H9 (cell line): Measurements from ENCODE around the gene SDF2L1. TPM values are rescaled to one million over a fixed set of nuclear protein-coding genes. Genes with fewer than 3 reads are reported as not detected.
"Not testable (repeated sequence)": the region's sequence is repeated elsewhere in the genome, so short reads cannot be mapped to it uniquely, and the experiment has no call there.

ENCODE experiments used
- DNase-seq: peaks from one replicate; pipeline ENCODE4 v3.0.0-alpha.2; 2017
- H2AFZ ChIP-seq: one replicate; pipeline ENCODE4 v1.6.1; 2013; ENCODE audit warnings: mild to moderate bottlenecking, low read length, control low read depth, moderate library complexity
- H2AK5ac ChIP-seq: 2 replicates; pipeline ENCODE4 v1.6.1; 2013; ENCODE audit warnings: low read length, control low read depth, mixed read lengths; ENCODE audit not compliant: insufficient read length
- H2BK120ac ChIP-seq: one replicate; pipeline ENCODE4 v1.6.1; 2013; ENCODE audit warnings: low read depth, mild to moderate bottlenecking, low read length, control low read depth, inconsistent platforms; ENCODE audit not compliant: poor library complexity, severe bottlenecking
- H2BK12ac ChIP-seq: 2 replicates; pipeline ENCODE4 v1.6.1; 2013; ENCODE audit warnings: low read length, control low read depth, mixed read lengths, low read depth; ENCODE audit not compliant: insufficient read length
- H2BK15ac ChIP-seq: 2 replicates; pipeline ENCODE4 v1.6.1; 2013; ENCODE audit warnings: low read depth, low read length, control low read depth
- H2BK20ac ChIP-seq: one replicate; pipeline ENCODE4 v1.6.1; 2013; ENCODE audit warnings: low read depth, mild to moderate bottlenecking, low read length, control low read depth, inconsistent platforms; ENCODE audit not compliant: poor library complexity, severe bottlenecking
- H2BK5ac ChIP-seq: 2 replicates; pipeline ENCODE4 v1.6.1; 2013; ENCODE audit warnings: low read length, control low read depth, mixed read lengths; ENCODE audit not compliant: insufficient read length
- H3K14ac ChIP-seq: 2 replicates; pipeline ENCODE4 v1.6.1; 2013; ENCODE audit warnings: low read length, control low read depth; ENCODE audit not compliant: insufficient read depth
- H3K18ac ChIP-seq: 2 replicates; pipeline ENCODE4 v1.6.1; 2013; ENCODE audit warnings: low read depth, mild to moderate bottlenecking, mixed read lengths, low read length, control low read depth; ENCODE audit not compliant: insufficient read length
- H3K23ac ChIP-seq: 2 replicates; pipeline ENCODE4 v1.6.1; 2013; ENCODE audit warnings: low read length, control low read depth, mixed read lengths, low read depth; ENCODE audit not compliant: insufficient read length
- H3K23me2 ChIP-seq: 2 replicates; pipeline ENCODE4 v1.6.1; 2013; ENCODE audit warnings: low read depth, mild to moderate bottlenecking, mixed read lengths, low read length, control low read depth; ENCODE audit not compliant: insufficient read length, poor library complexity, severe bottlenecking
- H3K27ac ChIP-seq: 2 replicates; pipeline ENCODE4 v1.5.1; 2013; ENCODE audit warnings: low read length, control low read depth, mixed read lengths, low read depth; ENCODE audit not compliant: insufficient read length
- H3K27me3 ChIP-seq: 2 replicates; pipeline ENCODE4 v1.6.1; 2013; ENCODE audit warnings: low read length, control low read depth, inconsistent platforms; ENCODE audit not compliant: insufficient read depth
- H3K4ac ChIP-seq: 2 replicates; pipeline ENCODE4 v1.6.1; 2013; ENCODE audit warnings: low read depth, mild to moderate bottlenecking, control low read depth, inconsistent platforms, low read length, moderate library complexity
- H3K4me1 ChIP-seq: 2 replicates; pipeline ENCODE4 v1.6.1; 2013; ENCODE audit warnings: low read length, control low read depth, inconsistent platforms; ENCODE audit not compliant: insufficient read depth
- H3K4me2 ChIP-seq: 2 replicates; pipeline ENCODE4 v1.6.1; 2013; ENCODE audit warnings: low read length, control low read depth, mixed read lengths; ENCODE audit not compliant: insufficient read length, insufficient read depth
- H3K56ac ChIP-seq: 2 replicates; pipeline ENCODE4 v1.6.1; 2013; ENCODE audit warnings: low read depth, mild to moderate bottlenecking, mixed read lengths, low read length, control low read depth; ENCODE audit not compliant: insufficient read length
- H3K79me1 ChIP-seq: 2 replicates; pipeline ENCODE4 v1.6.1; 2013; ENCODE audit warnings: low read depth, mild to moderate bottlenecking, moderate library complexity, low read length, control low read depth, inconsistent platforms; ENCODE audit not compliant: insufficient read depth, poor library complexity, severe bottlenecking
- H3K79me2 ChIP-seq: 2 replicates; pipeline ENCODE4 v1.6.1; 2013; ENCODE audit warnings: low read length, control low read depth, inconsistent platforms; ENCODE audit not compliant: insufficient read depth
- H3K9ac ChIP-seq: 2 replicates; pipeline ENCODE4 v1.6.1; 2013; ENCODE audit warnings: low read length, control low read depth, mixed read lengths; ENCODE audit not compliant: insufficient read length; ENCODE audit errors: extremely low read depth
- H3K9me3 ChIP-seq: one replicate; pipeline ENCODE4 v1.6.1; 2013; ENCODE audit warnings: low read depth, low read length, inconsistent platforms; ENCODE audit not compliant: control insufficient read depth
- H3T11ph ChIP-seq: one replicate; pipeline ENCODE4 v1.6.1; 2013; ENCODE audit warnings: mild to moderate bottlenecking, low read length, control low read depth, inconsistent platforms
- H4K20me1 ChIP-seq: one replicate; pipeline ENCODE4 v1.6.1; 2013; ENCODE audit not compliant: control insufficient read depth, insufficient read length, insufficient read depth
- H4K5ac ChIP-seq: 2 replicates; pipeline ENCODE4 v1.6.1; 2013; ENCODE audit warnings: low read depth, mild to moderate bottlenecking, mixed read lengths, low read length, control low read depth; ENCODE audit not compliant: insufficient read length
- H4K8ac ChIP-seq: replicated peaks from 2 replicates; pipeline ENCODE4 v1.6.1; 2013; ENCODE audit warnings: low read length, control low read depth, mixed read lengths, low read depth; ENCODE audit not compliant: insufficient read length
- H4K91ac ChIP-seq: 2 replicates; pipeline ENCODE4 v1.6.1; 2013; ENCODE audit warnings: low read depth, mild to moderate bottlenecking, moderate library complexity, mixed read lengths, low read length, control low read depth; ENCODE audit not compliant: insufficient read length
- H3K27ac Mint-ChIP-seq, 3 experiments: 2 replicates in 2 of 3; 3 replicates in 1 of 3; pipeline ENCODE4 v1.8.0; 2020 to 2021; ENCODE audit warnings: mixed read lengths in 3 of 3, mild to moderate bottlenecking in 1 of 3, moderate library complexity in 1 of 3
- H3K27me3 Mint-ChIP-seq: 2 replicates; pipeline ENCODE4 v1.8.0; 2021; ENCODE audit warnings: low read depth, mild to moderate bottlenecking, moderate library complexity, mixed read lengths
- H3K36me3 Mint-ChIP-seq, 3 experiments: 2 replicates in 2 of 3; 3 replicates in 1 of 3; pipeline ENCODE4 v1.8.0; 2020 to 2021; ENCODE audit warnings: low read depth in 3 of 3, mixed read lengths in 3 of 3; ENCODE audit not compliant: insufficient read depth in 1 of 3
- H3K4me1 Mint-ChIP-seq, 2 experiments: 2 replicates each; pipeline ENCODE4 v1.8.0; 2020; ENCODE audit warnings: mixed read lengths in 2 of 2
- H3K4me3 Mint-ChIP-seq, 2 experiments: 2 replicates in 1 of 2; 3 replicates in 1 of 2; pipeline ENCODE4 v1.8.0; 2020 to 2021; ENCODE audit warnings: mild to moderate bottlenecking in 2 of 2, mixed read lengths in 2 of 2, moderate library complexity in 1 of 2
- H3K9me3 Mint-ChIP-seq, 2 experiments: 2 replicates in 1 of 2; 3 replicates in 1 of 2; pipeline ENCODE4 v1.8.0; 2020; ENCODE audit warnings: mild to moderate bottlenecking in 2 of 2, mixed read lengths in 2 of 2, moderate library complexity in 1 of 2
- CTCF ChIP-seq: fragments of 200-600 bp; sonication (generic); conservative IDR thresholded peaks from 3 replicates; pipeline ENCODE4 v1.8.0; 2021; ENCODE audit warnings: antibody characterized with exemption, mild to moderate bottlenecking
- WGBS: extraction: QIAGEN DNeasy Blood & Tissue Kit; methylation state at CpG from one replicate; pipeline ENCODE4 v1.1.7; 2013; ENCODE audit warnings: missing lambda C conversion rate, low lambda C conversion rate, mixed read lengths; ENCODE audit not compliant: insufficient read length; ENCODE audit errors: extremely low coverage; 5-methylcytosine and 5-hydroxymethylcytosine counted together
- total RNA-seq: library from RNA; stranded (reverse); gene quantifications from 2 replicates; pipeline ENCODE4 v1.2.1, GENCODE V29; 2021

SDF2L1 gene
- total RNA-seq, 1 experiment from 2014 or later = 36.0 TPM

GRCh38 chr22:21643533-21644357 lies 1.6 kb downstream of the SDF2L1 start:
- Histone ChIP-seq H2AFZ (no peak overlapping the region), H3K4me2 (peak overlapping the region; percentile 57)

GRCh38 chr22:21645513-21645912 lies 3.4 kb downstream of the SDF2L1 start:
- H2BK20ac ChIP-seq, DNase-seq, H3K23ac ChIP-seq, H4K5ac ChIP-seq, H3K4ac ChIP-seq, H3K14ac ChIP-seq, H3K4me3 Mint-ChIP-seq, H3K4me1 ChIP-seq, H3K9me3 ChIP-seq, H4K8ac ChIP-seq, H2BK15ac ChIP-seq, H3K27ac Mint-ChIP-seq, H3K27ac ChIP-seq, H3K9ac ChIP-seq, H2BK120ac ChIP-seq, H3K9me3 Mint-ChIP-seq, H3K18ac ChIP-seq, H2BK5ac ChIP-seq, H3K27me3 ChIP-seq, H3K79me1 ChIP-seq, H4K91ac ChIP-seq, H2AK5ac ChIP-seq, H3K27me3 Mint-ChIP-seq, H4K20me1 ChIP-seq, H3K56ac ChIP-seq, H3K23me2 ChIP-seq, H2AFZ ChIP-seq, H3K79me2 ChIP-seq, H3K4me2 ChIP-seq, H3T11ph ChIP-seq, H2BK12ac ChIP-seq: not testable (repeated sequence)
- no CpG with 5 or more reads among the region's 6 CpGs for WGBS
- H3K36me3 Mint-ChIP-seq = peaks cover 10 to 33% (median 22%) of the 10 kb centered on the region in 3 experiments; a peak in 6 of 7 replicates
- peaks cover 17 to 21% of the 10 kb centered on the region in 2 experiments for H3K4me1 Mint-ChIP-seq

More at GRCh38 chr22:21643533-21644357, 1.6 kb downstream of the SDF2L1 start:
- no peaks in the 10 kb centered on the region for H3K79me2 ChIP-seq
- no peak overlapping the region for H3K23ac ChIP-seq
- H3K18ac ChIP-seq = no peak overlapping the region
- H2BK15ac ChIP-seq = no peak overlapping the region
- H2BK12ac ChIP-seq = no peak overlapping the region
- H3K14ac ChIP-seq = no peak overlapping the region
- H3K23me2 ChIP-seq = peaks cover 7% of the 10 kb centered on the region
- no peaks in the 10 kb centered on the region for H3K9me3 ChIP-seq
- no CpG with 5 or more reads among the region's 22 CpGs for WGBS
- no peak overlapping the region for H3K9ac ChIP-seq
- peaks cover 2% of the 10 kb centered on the region; the same call in 1 of the 2 replicates for H3K4me1 ChIP-seq
- no peak overlapping the region for H4K5ac ChIP-seq
- no peak overlapping the region for H3T11ph ChIP-seq
- no peak overlapping the region for H2AK5ac ChIP-seq
- no peak overlapping the region for H2BK120ac ChIP-seq
- no peak overlapping the region for H4K91ac ChIP-seq
- no peak for DNase-seq
- no peak overlapping the region for H3K56ac ChIP-seq
- H4K8ac ChIP-seq = no peak overlapping the region
- no peaks in the 10 kb centered on the region for H3K79me1 ChIP-seq
- peaks cover 14 to 17% of the 10 kb centered on the region in 2 experiments for H3K4me1 Mint-ChIP-seq
- H2BK20ac ChIP-seq = no peak overlapping the region
- peak overlapping the region in 1 of 2 experiments; percentile 89; a peak in 4 of 5 replicates for H3K4me3 Mint-ChIP-seq
- peaks cover 10 to 26% (median 17%) of the 10 kb centered on the region in 3 experiments; a peak in 6 of 7 replicates for H3K36me3 Mint-ChIP-seq
- H3K4ac ChIP-seq = no peak overlapping the region
- H3K27me3 ChIP-seq = no peaks in the 10 kb centered on the region
- no peak overlapping the region for H3K27ac ChIP-seq
- peak overlapping the region in 1 of 3 experiments; percentile 21; a peak in 2 of 7 replicates for H3K27ac Mint-ChIP-seq
- TF ChIP-seq CTCF = no peak
- no peaks in the 10 kb centered on the region for H4K20me1 ChIP-seq
- H2BK5ac ChIP-seq = no peak overlapping the region
- peaks cover 12% of the 10 kb centered on the region for H3K27me3 Mint-ChIP-seq
- no peaks in the 10 kb centered on the region for H3K9me3 Mint-ChIP-seq
